HG03066 (cell line): ENCODE measurements around the gene PAK1.

Experiments
- ATAC-seq: cut with Tn5 transposase; IDR thresholded peaks from one replicate; pipeline ENCODE4 v1.9.1; 2021; ENCODE audit warnings: low read depth; ENCODE audit not compliant: unreplicated experiment

The PAK1 gene

GRCh38 chr11:77475206-77475605 is 1.3 kb upstream of the PAK1 start:
- no peak for ATAC-seq

- no peak for ATAC-seq
These were observed 778 bp upstream of the PAK1 start for GRCh38 chr11:77474684-77475060.

- ATAC-seq, result peak; percentile 23
These were observed 698 bp downstream of the PAK1 start for GRCh38 chr11:77472991-77473800.

GRCh38 chr11:77471558-77472193 is 2.2 kb downstream of the PAK1 start:
- ATAC-seq, result no peak

GRCh38 chr11:77470971-77471370 is 2.9 kb downstream of the PAK1 start:
- ATAC-seq, result no peak

- ATAC-seq, result peak; percentile 44
These were observed 3.4 kb downstream of the PAK1 start for GRCh38 chr11:77470504-77470903.

GRCh38 chr11:77468527-77468926 is 5.4 kb downstream of the PAK1 start:
- no peak for ATAC-seq

GRCh38 chr11:77467993-77468392 is 5.9 kb downstream of the PAK1 start:
- no peak for ATAC-seq

- ATAC-seq, result no peak
These were observed 6.7 kb downstream of the PAK1 start for GRCh38 chr11:77467233-77467632.

GRCh38 chr11:77457340-77457739 is 16.6 kb downstream of the PAK1 start:
- ATAC-seq, result peak; percentile 35

GRCh38 chr11:77455740-77456139 is 18.2 kb downstream of the PAK1 start:
- no peak for ATAC-seq

- ATAC-seq, result no peak
These were observed 18.8 kb downstream of the PAK1 start for GRCh38 chr11:77454867-77455655.

- ATAC-seq, result no peak
These were observed 23.7 kb downstream of the PAK1 start for GRCh38 chr11:77450227-77450626.

GRCh38 chr11:77449784-77450183 is 24.1 kb downstream of the PAK1 start:
- no peak for ATAC-seq

- ATAC-seq, result peak; percentile 62
These were observed 24.8 kb downstream of the PAK1 start for GRCh38 chr11:77449060-77449521.

GRCh38 chr11:77448269-77448668 is 25.6 kb downstream of the PAK1 start:
- ATAC-seq, result no peak

GRCh38 chr11:77446911-77447629 is 26.8 kb downstream of the PAK1 start:
- ATAC-seq, result no peak

GRCh38 chr11:77444261-77444660 is 29.6 kb downstream of the PAK1 start:
- no peak for ATAC-seq

- no peak for ATAC-seq
These were observed 31.4 kb downstream of the PAK1 start for GRCh38 chr11:77442394-77443053.

GRCh38 chr11:77441426-77441825 is 32.5 kb downstream of the PAK1 start:
- ATAC-seq, result no peak
